Measurements from ENCODE around the gene BRF1. TPM values are rescaled to one million over a fixed set of nuclear protein-coding genes. Genes with fewer than 3 reads are reported as not detected.
A peak's percentile ranks its signal among the peaks of the same experiment; 100 is the strongest.

Gene BRF1
- total and polyA plus RNA-seq, 8 donors, result 13.6 to 50.2 (median 20.4) TPM

GRCh38 chr14:105204931-105205672 lies 95.7 kb downstream of the BRF1 start:
- intact Hi-C loops (cut with DNase I), result loop anchor here in 2 of 3 donors (5.0 kb wide), 2 partner anchors 147 to 152 kb away; no protein-coding TSS in a partner anchor
- ATAC-seq, result peak; percentile 6 to 20 (median 8)
- H3K9me3 ChIP-seq, result no peaks in the 10 kb centered on the region
- H3K36me3 ChIP-seq, result peaks cover 0 to 5% (median 0%) of the 10 kb centered on the region in 3 donors
- TF ChIP-seq CTCF (IDR thresholded peaks at IDR 0.05), result no peak
- no peak overlapping the region for H3K4me3 ChIP-seq
- FAIRE-seq, result no peak
- WGBS, 2 donors, result 40 to 41% methylated on average over 18 to 21 of the region's 21 CpGs
- DNase-seq, result peak in 3 of 6 donors; percentile 47 to 87 (median 67)
- H3K27me3 ChIP-seq, result peaks cover 0 to under 1% (median 0%) of the 10 kb centered on the region in 4 donors
- peak overlapping the region in 2 of 4 donors; percentile 27 to 52 for H3K27ac ChIP-seq
- peaks cover 14 to 25% (median 21%) of the 10 kb centered on the region in 3 donors for H3K4me1 ChIP-seq

GRCh38 chr14:105204206-105204930 lies 96.4 kb downstream of the BRF1 start:
- peak; percentile 88 to 96 (median 94) for DNase-seq
- 27 to 34% methylated on average over 23 to 24 of the region's 24 CpGs for WGBS, 2 donors
- peak overlapping the region in 3 of 4 donors; percentile 27 to 52 (median 42) for H3K27ac ChIP-seq
- H3K4me3 ChIP-seq, result no peak overlapping the region
- TF ChIP-seq CTCF (IDR thresholded peaks at IDR 0.05), result no peak
- peaks cover 0 to 2% (median 0%) of the 10 kb centered on the region in 4 donors for H3K27me3 ChIP-seq
- intact Hi-C loops (cut with DNase I), result loop anchor here in 2 of 3 donors (5.0 kb wide), 2 partner anchors 148 to 153 kb away; no protein-coding TSS in a partner anchor
- no peaks in the 10 kb centered on the region for H3K36me3 ChIP-seq
- peaks cover 14 to 25% (median 21%) of the 10 kb centered on the region in 3 donors for H3K4me1 ChIP-seq
- ATAC-seq, result peak; percentile 87 to 89 (median 88)
- no peak for FAIRE-seq
- H3K9me3 ChIP-seq, result no peaks in the 10 kb centered on the region

- Histone ChIP-seq H3K27me3 (peaks cover 0 to 2% (median 0%) of the 10 kb centered on the region in 4 donors), H3K4me3 (no peak overlapping the region), H3K27ac (peak overlapping the region in 1 of 4 donors; percentile 1), H3K36me3 (no peaks in the 10 kb centered on the region), H3K4me1 (peaks cover 14 to 25% (median 21%) of the 10 kb centered on the region in 3 donors), H3K9me3 (no peaks in the 10 kb centered on the region)
- intact Hi-C loops (cut with DNase I), result loop anchor here in 2 of 3 donors (5.0 kb wide), 2 partner anchors 149 to 154 kb away; no protein-coding TSS in a partner anchor
- 73 to 75% methylated on average over 6 of the region's 6 CpGs for WGBS, 2 donors
- no peak for TF ChIP-seq CTCF (IDR thresholded peaks at IDR 0.05)
- peak in 2 of 6 donors; percentile 49 to 81 for DNase-seq
- ATAC-seq, result no peak
- no peak for FAIRE-seq
Observed at GRCh38 chr14:105203701-105204100, 97.1 kb downstream of the BRF1 start.

GRCh38 chr14:105203057-105203531 lies 97.7 kb downstream of the BRF1 start:
- no peak for FAIRE-seq
- H3K9me3 ChIP-seq, result no peaks in the 10 kb centered on the region
- peaks cover 0 to 2% (median 0%) of the 10 kb centered on the region in 4 donors for H3K27me3 ChIP-seq
- no peak overlapping the region for H3K4me3 ChIP-seq
- H3K27ac ChIP-seq, result no peak overlapping the region
- peak; percentile 77 to 96 (median 93) for TF ChIP-seq CTCF (IDR thresholded peaks at IDR 0.05)
- WGBS, 2 donors, result 7 to 9% methylated on average over 18 of the region's 18 CpGs
- no peaks in the 10 kb centered on the region for H3K36me3 ChIP-seq
- intact Hi-C loops (cut with DNase I), result loop anchor here in 2 of 3 donors (5.0 kb wide), 2 partner anchors 149 to 154 kb away; no protein-coding TSS in a partner anchor
- ATAC-seq, result peak; percentile 47 to 68 (median 53)
- peak; percentile 67 to 94 (median 84) for DNase-seq
- peaks cover 14 to 25% (median 21%) of the 10 kb centered on the region in 3 donors for H3K4me1 ChIP-seq

All from pancreas (tissue), 10 donors.